ENCODE measurements around the gene MAD1L1.

- TF ChIP-seq CTCF (IDR thresholded peaks at IDR 0.05; ENCODE audit: insufficient read depth, low read length, poor library complexity, severe bottlenecking), result no peak
- no peak for TF ChIP-seq EZH2phosphoT487 (conservative IDR thresholded peaks at IDR 0.05; ENCODE audit: low read length)
These were observed 49.5 kb upstream of the MAD1L1 start for GRCh38 chr7:2282185-2282751.
